ENCODE results near the gene SORT1. TPM values are rescaled to one million over a fixed set of nuclear protein-coding genes. Genes with fewer than 3 reads are reported as not detected.

Gene SORT1
- total and polyA plus RNA-seq, 2 of the 4 experiments (the other 2 are of a cell fraction) = 15.8 to 16.7 TPM

GRCh38 chr1:109269981-109270622 lies 127.6 kb downstream of the SORT1 start:
- Histone ChIP-seq H3K4me2 (ENCODE audit: low read depth, low read length) (no peak overlapping the region), H2BK20ac (ENCODE audit: low read depth, low read length) (no peak overlapping the region), H3K18ac (ENCODE audit: low read depth, low read length) (no peak overlapping the region), H3K14ac (replicated peaks; ENCODE audit: low read depth, low read length) (no peak overlapping the region), H3K36me3 (ENCODE audit: control insufficient read depth, insufficient read depth, low read length) (peaks cover 2% of the 10 kb centered on the region; the same call in 1 of the 2 replicates), H3K4me1 (ENCODE audit: control insufficient read depth, insufficient read depth, low read length) (peaks cover 7% of the 10 kb centered on the region), H3K4me3 (ENCODE audit: insufficient read depth, low read depth, low read length) (no peak overlapping the region), H3K56ac (ENCODE audit: extremely low read depth, insufficient read depth, low read length) (no peak overlapping the region), H4K5ac (ENCODE audit: low read depth, low read length) (no peak overlapping the region), H3K27ac (ENCODE audit: insufficient read depth, low read length) (no peak overlapping the region), H3K9ac (ENCODE audit: low read depth, low read length) (no peak overlapping the region), H2AFZ (replicated peaks; ENCODE audit: low read length, poor library complexity) (no peak overlapping the region), H2AK9ac (replicated peaks; ENCODE audit: low read depth, low read length, poor library complexity) (no peak overlapping the region), H4K91ac (ENCODE audit: insufficient read depth, low read depth, low read length) (no peak overlapping the region), H4K20me1 (ENCODE audit: insufficient read depth, low read length) (no peaks in the 10 kb centered on the region), H2BK120ac (ENCODE audit: low read depth, low read length) (no peak overlapping the region), H3K9me1 (ENCODE audit: insufficient read depth, low read length) (0 out of 2 replicates have a peak, but pooled peaks cover 3% of the 10 kb centered on the region), H2BK15ac (ENCODE audit: low read depth, low read length) (no peak overlapping the region), H3K23ac (ENCODE audit: low read depth, low read length) (no peak overlapping the region), H2BK5ac (ENCODE audit: low read depth, low read length, poor library complexity, severe bottlenecking) (no peak overlapping the region), H3K79me1 (ENCODE audit: low read depth in 1 of 2, low read length in 2 of 2) (no peaks in the 10 kb centered on the region), H3K27me3 (ENCODE audit: control insufficient read depth, insufficient read depth, low read length) (no peaks in the 10 kb centered on the region), H3K4ac (ENCODE audit: low read depth, low read length) (no peak overlapping the region), H4K8ac (ENCODE audit: low read depth in 2 of 2, low read length in 2 of 2) (no peak overlapping the region), H2AK5ac (ENCODE audit: low read depth, low read length) (no peak overlapping the region), H3K9me3 (ENCODE audit: control insufficient read depth, insufficient read depth, low read length) (peaks cover 2% of the 10 kb centered on the region; the same call in 1 of the 2 replicates)
- POLR2A ChIA-PET (ENCODE audit: unreplicated experiment) = no interaction called here
- in situ Hi-C loops (cut with MboI; ENCODE audit: low sequenced_read_pairs) = loop anchor here (10.0 kb wide), 1 partner anchor 265 kb away; the partner anchor contains the start of gene GPR61
- no peak for TF ChIP-seq CEBPB (IDR thresholded peaks at IDR 0.05; ENCODE audit: low read depth, low read length)
- TF ChIP-seq FOS (IDR thresholded peaks at IDR 0.05; ENCODE audit: low read depth, low read length) = no peak
- TF ChIP-seq CTCF (conservative IDR thresholded peaks at IDR 0.05; ENCODE audit: low read depth, low read length) = no peak
- no peak for TF ChIP-seq RAD21 (IDR thresholded peaks at IDR 0.05; ENCODE audit: low read length)
- no peak for TF ChIP-seq BHLHE40 (IDR thresholded peaks at IDR 0.05; ENCODE audit: low read depth, low read length)
- no peak for TF ChIP-seq NFE2L2 (IDR thresholded peaks at IDR 0.05; ENCODE audit: low read depth, low read length)
- TF ChIP-seq USF2 (IDR thresholded peaks at IDR 0.05; ENCODE audit: low read depth, low read length) = no peak
- no peak for TF ChIP-seq MAFK (IDR thresholded peaks at IDR 0.05; ENCODE audit: low read depth, low read length)
- TF ChIP-seq MAZ (IDR thresholded peaks at IDR 0.05; ENCODE audit: borderline replicate concordance, low read depth, low read length) = no peak
- TF ChIP-seq CHD1 (IDR thresholded peaks at IDR 0.05; ENCODE audit: low read depth, low read length) = no peak
- no peak for TF ChIP-seq ELK1 (IDR thresholded peaks at IDR 0.05; ENCODE audit: borderline replicate concordance, low read depth, low read length)
- no peak for TF ChIP-seq RFX5 (IDR thresholded peaks at IDR 0.05; ENCODE audit: low read depth, low read length)
- TF ChIP-seq SMC3 (IDR thresholded peaks at IDR 0.05; ENCODE audit: low read depth, low read length) = no peak
- no peak for TF ChIP-seq RCOR1 (IDR thresholded peaks at IDR 0.05; ENCODE audit: insufficient replicate concordance, low read length)
- TF ChIP-seq POLR2A (IDR thresholded peaks at IDR 0.05; ENCODE audit: low read depth, low read length) = no peak
- no peak for TF ChIP-seq MXI1 (IDR thresholded peaks at IDR 0.05; ENCODE audit: borderline replicate concordance, low read depth, low read length)
- intact Hi-C loops (cut with micrococcal nuclease) = no loop called here
- CTCF ChIA-PET = no interaction called here
- dilution Hi-C loops (cut with HindIII; ENCODE audit: low sequenced_read_pairs, unreplicated experiment) = no loop called here
- ATAC-seq (ENCODE audit: low read depth) (no peak), DNase-seq (no peak)
- no TSS peak for BruUV-seq (replicated peaks)
- WGBS, 2 experiments (ENCODE audit: extremely low coverage in 2 of 2, insufficient read length in 1 of 2) = 91% methylated on average over 8 of the region's 17 CpGs; no CpG with 5 or more reads in 1 of the 2 experiments
